Activated CD4-positive, alpha-beta T cell treated with anti-CD3 and anti-CD28 coated beads, Interleukin-2, Interleukin-4, amounts not matched to agents 100 ng/mL and 50 ng/mL, durations not matched to agents 16 hours and 8 hours (primary cell): Measurements from ENCODE around the gene C9.
A peak's percentile ranks its signal among the peaks of the same experiment; 100 is the strongest.
"Not testable (repeated sequence)": the region's sequence is repeated elsewhere in the genome, so short reads cannot be mapped to it uniquely, and the experiment has no call there.

ENCODE experiments used
- DNase-seq: peaks from one replicate; pipeline ENCODE4 v3.0.0-alpha.2; 2020; ENCODE audit warnings: low spot score

C9 gene

GRCh38 chr5:39328731-39329130, 35.6 kb downstream of the C9 start:
- DNase-seq: no peak

GRCh38 chr5:39323542-39323941, 40.8 kb downstream of the C9 start:
- DNase-seq: no peak

GRCh38 chr5:39319395-39319794, 44.9 kb downstream of the C9 start:
- no peak for DNase-seq

GRCh38 chr5:39316464-39316863, 47.8 kb downstream of the C9 start:
- not testable (repeated sequence) for DNase-seq

DNA sequence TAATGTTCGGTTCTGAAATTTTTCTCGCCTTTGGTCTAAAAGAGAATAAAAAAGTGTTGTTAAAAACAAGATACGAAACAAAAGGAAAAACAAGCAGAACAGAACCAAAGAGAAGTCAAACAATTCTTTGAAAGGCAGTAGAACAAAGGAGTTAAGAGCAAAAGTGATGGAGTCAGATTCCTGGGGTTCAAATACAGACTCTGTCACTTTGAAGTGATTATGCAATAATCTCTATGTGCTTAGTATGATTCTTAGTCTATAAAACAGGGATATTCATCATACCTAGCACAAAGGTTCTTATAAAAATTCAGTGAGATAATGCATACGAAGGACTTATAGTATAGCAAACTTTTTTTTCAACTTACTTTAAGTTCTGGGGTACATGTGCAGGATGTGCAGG, 48.3 kb downstream of the C9 start:
- DNase-seq: no peak

GRCh38 chr5:39314591-39314990, 49.7 kb downstream of the C9 start:
- no peak for DNase-seq

GRCh38 chr5:39309534-39309933, 54.8 kb downstream of the C9 start:
- DNase-seq: no peak

- DNase-seq: no peak
Measured at GRCh38 chr5:39302472-39302871, 61.8 kb downstream of the C9 start.

DNA sequence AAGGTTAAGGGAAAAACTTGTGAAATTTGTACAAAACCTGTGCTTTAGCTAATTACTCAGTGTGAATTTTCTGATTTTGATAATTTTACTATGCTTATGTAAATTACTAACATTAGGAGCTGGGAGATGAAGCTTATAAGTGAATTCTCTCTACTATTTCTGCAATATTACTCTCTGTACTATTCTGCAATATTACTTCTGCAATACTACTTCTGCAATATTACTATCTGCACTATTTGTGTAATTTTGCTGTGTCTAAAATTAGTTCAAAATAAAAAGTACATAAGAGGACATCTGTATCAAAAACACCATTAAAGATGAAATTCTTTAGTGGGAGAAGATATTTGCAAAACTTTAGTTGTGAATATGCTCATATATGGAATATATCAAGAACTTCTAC, 62.9 kb downstream of the C9 start:
- no peak for DNase-seq

GRCh38 chr5:39299962-39300361, 64.3 kb downstream of the C9 start:
- DNase-seq: no peak

GRCh38 chr5:39294736-39295135, 69.6 kb downstream of the C9 start:
- DNase-seq: no peak

- no peak for DNase-seq
Measured at GRCh38 chr5:39284552-39284951, 79.7 kb downstream of the C9 start.

DNA sequence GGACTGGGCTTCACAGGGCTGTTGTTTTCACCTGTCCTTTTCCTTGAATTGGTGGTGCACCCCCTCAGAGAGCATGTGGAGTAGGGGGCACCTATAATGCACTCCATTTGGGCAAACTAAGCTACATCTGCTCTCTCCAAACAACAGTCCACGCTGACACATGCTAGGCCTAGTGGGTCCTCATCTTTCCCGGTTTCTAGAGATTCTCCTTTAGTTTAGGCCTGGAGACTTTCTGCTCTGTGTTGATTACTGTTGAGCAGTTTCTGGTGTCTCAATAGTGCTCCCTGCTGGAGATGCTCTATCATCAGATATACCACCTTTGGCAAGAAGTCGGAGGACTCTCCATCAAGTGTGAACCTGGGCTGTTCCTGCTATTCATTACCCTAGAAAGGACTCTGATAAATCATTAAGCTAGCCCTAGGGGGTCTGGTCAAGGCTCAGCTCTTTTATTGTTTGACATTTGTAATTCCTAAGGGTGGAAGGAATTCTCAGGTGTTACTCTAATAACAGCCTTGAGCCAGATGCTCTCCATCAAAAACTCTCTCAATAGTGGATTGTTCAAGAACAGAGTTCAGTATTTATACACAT, 81.0 kb downstream of the C9 start:
- peak; percentile 83 for DNase-seq

DNA sequence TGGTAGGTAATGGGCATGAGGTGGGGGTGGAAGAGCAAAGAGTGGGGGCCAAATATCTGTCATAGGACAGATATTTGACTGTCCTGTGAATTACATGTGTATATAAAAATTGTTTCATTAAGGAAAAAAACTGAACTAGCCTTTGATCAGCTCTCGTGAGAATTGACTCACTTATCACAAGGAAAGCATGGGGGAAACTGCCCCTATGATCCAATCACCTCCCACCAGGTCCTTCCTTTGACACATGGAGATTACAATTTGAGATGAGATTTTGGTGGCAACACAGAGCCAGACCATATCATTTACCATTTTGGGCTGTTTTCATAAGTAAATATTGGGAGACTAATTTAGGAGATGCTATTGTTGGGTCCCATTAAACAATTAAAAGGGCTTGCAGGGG, 81.7 kb downstream of the C9 start:
- DNase-seq: no peak

GRCh38 chr5:39275865-39276264, 88.4 kb downstream of the C9 start:
- DNase-seq: not testable (repeated sequence)

- DNase-seq: peak; percentile 30
Measured at GRCh38 chr5:39274398-39275085, 89.8 kb downstream of the C9 start.

DNA sequence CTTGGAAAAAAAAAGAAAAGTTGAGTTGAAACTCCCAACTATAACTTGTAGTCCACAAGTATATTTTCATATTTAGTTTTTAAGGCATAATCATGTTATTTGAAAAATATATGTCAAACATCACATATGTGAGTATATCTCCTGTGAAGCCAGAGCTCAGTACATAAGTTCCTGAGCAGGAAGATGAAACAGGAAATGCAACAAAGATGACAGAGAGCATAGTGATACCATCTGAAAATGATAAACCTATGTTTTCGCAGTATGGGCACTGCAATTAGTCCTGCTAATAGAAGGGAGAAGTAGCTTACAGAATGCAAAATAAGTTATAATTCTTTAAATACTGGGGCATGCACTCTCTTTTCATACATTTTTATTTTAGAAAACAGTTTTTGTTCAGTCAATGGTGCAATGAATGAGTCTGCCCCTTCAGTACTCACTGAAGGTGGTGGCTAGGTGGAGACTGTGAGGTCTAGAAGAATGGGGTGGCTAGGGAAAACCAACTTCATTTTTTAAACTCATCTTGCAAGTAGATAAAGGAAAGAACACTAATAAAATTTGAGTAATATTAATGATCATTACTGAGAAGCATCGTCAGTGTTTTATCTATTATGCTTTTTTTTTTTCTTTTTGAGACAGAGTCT, 90.9 kb downstream of the C9 start:
- peak; percentile 19 for DNase-seq

DNA sequence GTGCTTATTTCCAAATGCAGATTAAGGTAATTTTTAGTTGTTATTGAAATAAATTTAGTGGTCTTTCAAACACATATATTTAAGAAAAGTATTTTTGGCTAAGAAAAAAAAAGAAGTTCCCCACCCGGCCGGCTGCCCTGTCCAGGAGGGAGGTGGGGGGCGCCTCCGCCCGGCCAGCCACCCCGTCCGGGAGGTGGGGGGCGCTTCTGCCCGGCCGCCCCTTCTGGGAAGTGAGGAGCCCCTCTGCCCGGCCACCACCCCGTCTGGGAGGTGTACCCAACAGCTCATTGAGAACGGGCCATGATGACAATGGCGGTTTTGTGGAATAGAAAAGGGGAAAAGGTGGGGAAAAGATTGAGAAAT, 91.4 kb downstream of the C9 start:
- DNase-seq: not testable (repeated sequence)

DNA sequence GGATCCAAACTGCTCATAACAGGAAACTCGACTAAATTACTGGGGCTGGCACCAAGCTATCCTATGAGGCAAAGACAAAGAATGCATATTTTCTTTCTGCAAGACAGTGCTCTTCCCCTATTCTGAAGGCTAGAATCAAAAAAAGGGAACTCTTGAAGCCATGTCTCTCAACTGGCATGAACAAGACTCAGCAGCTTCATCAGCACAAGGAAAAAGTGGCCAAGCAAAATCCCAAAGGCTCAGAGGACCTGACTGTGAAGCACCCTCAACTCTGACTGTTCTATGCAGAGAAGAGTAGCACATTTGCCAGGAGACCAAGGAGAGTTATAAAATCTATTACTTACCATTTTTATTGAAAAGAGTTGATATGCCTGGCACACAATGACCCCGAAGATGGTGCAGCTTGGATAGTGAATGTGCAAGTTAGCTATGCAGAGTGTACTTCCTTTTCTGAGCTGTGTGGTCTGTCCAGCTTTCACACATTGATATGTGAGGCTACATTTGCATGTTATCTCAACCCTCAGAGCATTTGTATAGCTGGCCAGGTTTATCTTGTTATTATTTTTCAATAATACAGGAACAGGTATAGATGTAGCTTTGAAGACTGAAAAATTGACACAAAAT, 94.0 kb downstream of the C9 start:
- no peak for DNase-seq

DNA sequence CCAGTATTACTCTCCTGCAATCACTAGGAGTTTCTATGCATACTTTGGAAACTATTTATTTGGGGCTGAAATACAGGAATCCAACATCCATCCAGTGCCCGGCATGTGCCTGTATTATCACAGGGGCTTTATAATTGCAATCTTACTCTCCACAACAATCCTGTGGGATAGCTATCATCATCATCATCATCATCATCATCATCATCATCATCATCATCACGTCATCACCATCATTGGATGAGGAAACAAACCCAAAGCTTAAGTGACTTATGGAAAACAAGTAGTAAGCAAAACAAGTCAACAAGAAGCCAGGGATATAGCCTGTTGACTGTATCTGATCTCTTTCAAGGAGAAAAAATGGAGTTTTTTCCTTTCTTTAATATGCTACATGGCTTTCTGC, 97.1 kb downstream of the C9 start:
- DNase-seq: no peak

- no peak for DNase-seq
Measured at GRCh38 chr5:39266442-39266841, 97.9 kb downstream of the C9 start.

DNA sequence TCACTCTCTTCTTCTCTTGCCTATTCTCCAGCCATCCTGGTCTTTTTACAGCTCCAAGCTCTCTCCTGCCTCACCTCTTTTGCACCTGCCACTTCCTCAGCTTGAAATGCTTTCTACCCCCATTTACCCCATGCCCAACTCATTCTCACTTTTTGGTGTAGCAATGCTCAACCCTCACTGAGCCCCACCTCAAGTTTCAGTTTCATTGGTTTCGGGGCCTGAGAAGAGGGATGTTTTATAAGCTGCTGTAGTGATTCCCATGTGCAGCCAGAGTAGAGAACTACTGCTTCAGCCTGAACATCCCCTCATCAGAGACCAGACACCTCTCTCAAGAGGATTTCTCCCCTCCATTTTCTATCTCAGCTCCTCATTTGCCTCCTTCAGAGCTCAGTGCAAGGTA, 99.8 kb downstream of the C9 start:
- DNase-seq: peak; percentile 59

DNA sequence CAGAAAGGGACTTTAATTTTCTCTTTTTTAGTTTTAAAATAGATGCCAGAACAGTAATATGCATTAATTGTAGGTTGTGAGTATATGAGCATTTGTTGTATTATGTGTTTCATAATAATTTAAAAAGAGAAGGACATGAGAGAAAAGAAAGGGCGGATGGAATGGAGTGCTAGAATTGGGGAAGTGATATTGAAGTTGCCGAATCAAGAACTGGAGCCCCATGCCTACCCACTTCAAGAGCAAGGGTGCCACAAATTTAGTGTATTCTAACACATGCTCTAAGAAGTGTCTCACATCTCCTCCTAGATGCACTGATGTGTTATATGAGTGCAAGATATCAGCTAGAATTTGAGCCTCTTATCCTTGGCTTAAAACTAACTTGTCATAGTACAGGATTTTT, 101.3 kb downstream of the C9 start:
- DNase-seq: no peak
